IgD-negative memory B cell (primary cell): Measurements from ENCODE around the gene RIPK4. TPM values are rescaled to one million over a fixed set of nuclear protein-coding genes. Genes with fewer than 3 reads are reported as not detected.

Source experiments
- H3K27ac Mint-ChIP-seq, 3 donors: one replicate each; pipeline ENCODE4 v1.8.0; 2020 to 2022; ENCODE audit warnings: mild to moderate bottlenecking in 3 of 3, mixed read lengths in 3 of 3, moderate library complexity in 1 of 3
- H3K27me3 Mint-ChIP-seq: one replicate; pipeline ENCODE4 v1.8.0; 2021; ENCODE audit warnings: mixed read lengths
- H3K36me3 Mint-ChIP-seq: one replicate; pipeline ENCODE4 v1.8.0; 2020; ENCODE audit warnings: mild to moderate bottlenecking, mixed read lengths
- H3K4me1 Mint-ChIP-seq, 3 donors: one replicate each; pipeline ENCODE4 v1.8.0; 2020 to 2022; ENCODE audit warnings: mixed read lengths in 3 of 3, mild to moderate bottlenecking in 1 of 3
- H3K4me3 Mint-ChIP-seq, 4 donors: one replicate each; pipeline ENCODE4 v1.8.0; 2020 to 2022; ENCODE audit warnings: mild to moderate bottlenecking in 4 of 4, mixed read lengths in 4 of 4, moderate library complexity in 3 of 4
- H3K9me3 Mint-ChIP-seq, 3 donors: one replicate each; pipeline ENCODE4 v1.8.0; 2020 to 2021; ENCODE audit warnings: mixed read lengths in 3 of 3, mild to moderate bottlenecking in 1 of 3
- polyA plus RNA-seq: library from polyadenylated mRNA; unstranded; fragments of 300-500 nt; fragmentation: Illumina TruSeq; gene quantifications from one replicate; pipeline ENCODE4 v1.2.3, GENCODE V29; 2021

Gene RIPK4
- polyA plus RNA-seq, 1 donor from 2014 or later = not detected

DNA sequence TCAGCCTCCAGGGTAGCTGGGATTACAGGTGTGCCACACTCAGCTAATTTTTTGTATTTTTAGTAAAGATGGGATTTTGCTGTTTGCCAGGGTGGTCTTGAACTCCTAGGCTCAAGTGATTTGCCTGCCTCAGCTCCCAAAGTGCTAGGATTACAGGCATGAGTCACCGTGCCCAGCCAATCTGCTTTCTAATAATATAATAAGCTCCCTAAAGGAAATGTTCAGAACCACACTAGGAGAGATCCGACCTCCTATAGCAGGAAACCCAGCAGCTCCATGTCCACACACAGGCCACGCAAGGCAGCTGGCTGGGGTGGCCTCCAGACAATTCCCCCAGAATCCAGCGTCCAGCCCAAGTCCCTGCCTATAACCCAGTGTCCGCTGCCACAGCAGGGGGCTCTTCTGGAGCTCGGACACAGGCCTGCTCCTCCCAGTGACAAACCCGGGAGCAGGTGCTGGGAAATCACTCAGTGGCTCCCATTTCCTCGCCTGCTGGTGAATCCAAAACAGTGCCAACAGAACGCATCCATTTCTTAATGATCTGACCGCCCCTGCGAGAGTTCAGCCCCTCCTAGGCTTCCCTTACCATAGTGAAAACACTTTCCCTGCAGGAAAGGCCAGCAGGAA lies 7.5 kb downstream of the RIPK4 start:
- peaks cover 47% of the 10 kb centered on the region for H3K27me3 Mint-ChIP-seq
- H3K9me3 Mint-ChIP-seq = no peaks in the 10 kb centered on the region
- H3K27ac Mint-ChIP-seq = no peak overlapping the region
- H3K4me3 Mint-ChIP-seq = no peak overlapping the region
- peaks cover 5 to 9% (median 5%) of the 10 kb centered on the region in 3 donors for H3K4me1 Mint-ChIP-seq
- no peaks in the 10 kb centered on the region for H3K36me3 Mint-ChIP-seq

DNA sequence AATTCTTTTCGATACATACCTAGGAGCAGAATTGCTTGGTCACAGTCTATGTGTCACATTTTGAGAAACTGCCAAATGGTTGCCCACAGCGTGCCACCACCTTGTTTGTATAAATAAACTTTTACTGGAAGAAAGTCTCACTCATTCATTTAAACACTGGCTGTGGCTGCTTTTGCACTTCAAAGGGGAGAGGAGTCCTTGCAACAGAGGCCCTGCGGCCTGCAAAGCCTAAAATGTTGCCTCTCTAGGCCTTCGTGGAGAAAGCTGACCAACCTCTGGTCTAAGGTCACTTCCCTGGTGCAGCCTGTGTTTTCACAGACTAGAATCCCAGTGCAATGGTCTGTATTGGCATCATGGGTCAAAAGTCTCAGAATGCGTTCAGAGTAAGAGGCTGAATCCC lies 8.3 kb downstream of the RIPK4 start:
- Mint-ChIP-seq H3K9me3 (no peaks in the 10 kb centered on the region), H3K4me3 (no peak overlapping the region), H3K27me3 (peaks cover 43% of the 10 kb centered on the region), H3K36me3 (no peaks in the 10 kb centered on the region), H3K27ac (no peak overlapping the region), H3K4me1 (peaks cover 5 to 9% (median 5%) of the 10 kb centered on the region in 3 donors)

DNA sequence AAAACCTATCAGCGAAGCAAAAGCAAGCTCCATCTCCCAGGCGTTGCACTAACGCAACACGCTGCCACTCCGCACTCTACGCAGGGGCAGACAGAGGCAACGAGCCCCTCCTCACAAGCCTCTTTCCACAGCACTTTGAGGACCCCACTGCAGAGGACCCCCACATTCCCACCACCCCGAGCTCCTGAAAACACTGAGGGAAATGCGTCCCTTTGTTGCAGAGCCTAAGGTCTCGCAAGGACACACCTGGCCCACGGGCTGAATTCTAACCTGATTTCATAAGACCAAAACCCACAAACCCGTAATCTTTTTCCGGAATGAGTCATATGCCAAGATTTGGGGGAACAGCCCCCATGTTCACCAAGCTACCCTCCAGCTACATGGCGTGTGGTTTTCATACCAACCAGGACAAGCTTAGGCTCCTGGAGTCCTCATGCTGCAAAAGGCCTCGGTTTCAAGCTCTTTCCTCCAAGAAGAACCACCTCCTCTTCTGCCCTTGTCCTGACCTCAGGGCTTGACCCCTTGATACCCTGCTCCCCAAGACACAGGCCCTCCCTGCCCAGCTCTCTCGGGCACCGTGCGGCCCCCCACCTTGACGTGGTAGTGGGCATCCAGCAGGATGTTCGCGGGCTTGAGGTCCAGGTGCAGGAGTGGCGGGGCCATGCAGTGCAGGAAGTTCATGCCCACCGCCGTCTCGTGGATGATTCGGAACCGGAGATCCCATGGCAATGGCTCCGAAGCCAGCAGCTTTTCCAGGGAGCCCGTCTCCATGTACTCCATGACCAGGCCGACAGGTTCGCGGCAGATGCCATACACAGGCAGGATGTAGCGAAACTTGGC lies 10.7 kb downstream of the RIPK4 start:
- H3K27ac Mint-ChIP-seq = no peak overlapping the region
- H3K27me3 Mint-ChIP-seq = peaks cover 26% of the 10 kb centered on the region
- no peaks in the 10 kb centered on the region for H3K9me3 Mint-ChIP-seq
- no peak overlapping the region for H3K4me3 Mint-ChIP-seq
- H3K36me3 Mint-ChIP-seq = no peaks in the 10 kb centered on the region
- peaks cover 0 to 3% (median 2%) of the 10 kb centered on the region in 3 donors for H3K4me1 Mint-ChIP-seq

DNA sequence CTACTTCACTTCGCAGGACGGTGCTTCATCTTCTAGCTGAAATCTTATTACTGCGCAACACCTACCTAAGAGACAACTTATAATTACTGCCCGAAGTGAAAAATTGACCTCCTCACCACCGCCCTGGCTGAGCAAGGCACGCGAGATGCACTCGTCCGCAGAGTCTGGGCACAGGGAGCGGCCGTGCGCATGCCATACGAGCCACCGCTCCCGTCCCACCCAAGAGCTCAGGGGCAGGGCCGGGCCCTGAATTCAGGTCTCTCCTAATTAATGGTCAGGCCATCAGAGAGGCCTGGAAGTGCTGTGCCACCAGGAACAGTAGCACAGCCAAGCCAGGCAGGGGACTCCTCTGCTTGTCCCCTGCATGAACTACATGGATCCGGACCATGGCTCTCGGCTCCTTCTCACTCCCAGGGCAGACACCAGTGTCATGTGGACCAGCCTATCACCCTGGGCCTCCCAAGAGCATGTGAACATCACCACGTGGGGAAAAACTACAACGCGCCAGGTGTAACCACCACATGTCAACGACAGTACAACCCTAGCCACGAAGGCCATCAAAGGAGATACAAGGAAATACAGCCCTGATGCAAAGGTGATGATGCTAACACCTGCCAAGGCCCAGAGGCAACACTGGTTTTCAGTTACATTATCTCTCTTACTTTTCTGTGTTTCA lies 11.5 kb downstream of the RIPK4 start:
- Mint-ChIP-seq H3K27me3 (peaks cover 20% of the 10 kb centered on the region), H3K4me3 (peak overlapping the region in 1 of 4 donors; percentile 52), H3K4me1 (no peaks in the 10 kb centered on the region), H3K9me3 (no peaks in the 10 kb centered on the region), H3K36me3 (no peaks in the 10 kb centered on the region), H3K27ac (no peak overlapping the region)

DNA sequence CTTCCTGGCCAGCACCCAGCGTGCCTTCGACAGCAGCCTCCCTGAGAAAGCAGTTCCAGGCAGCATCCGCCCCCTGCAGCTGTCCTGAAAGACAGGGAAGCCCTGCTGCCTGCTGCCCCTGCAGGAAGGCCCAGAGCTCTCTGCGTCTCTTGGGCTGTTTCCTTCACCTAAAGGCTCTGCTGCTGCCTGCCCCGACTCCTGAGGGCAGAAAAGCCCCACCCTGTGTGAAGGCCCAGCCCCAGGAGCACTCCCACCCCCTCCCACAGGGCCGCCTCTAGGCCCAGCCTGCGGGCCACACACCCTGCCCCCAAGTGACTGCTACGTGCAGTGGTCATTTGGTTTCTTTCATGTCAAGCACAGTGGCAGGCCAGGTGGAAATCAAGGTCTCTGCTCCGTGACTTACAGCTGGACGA lies 12.4 kb downstream of the RIPK4 start:
- Mint-ChIP-seq H3K4me3 (no peak overlapping the region), H3K27ac (no peak overlapping the region), H3K36me3 (no peaks in the 10 kb centered on the region), H3K27me3 (peaks cover 11% of the 10 kb centered on the region), H3K9me3 (no peaks in the 10 kb centered on the region), H3K4me1 (no peaks in the 10 kb centered on the region)

DNA sequence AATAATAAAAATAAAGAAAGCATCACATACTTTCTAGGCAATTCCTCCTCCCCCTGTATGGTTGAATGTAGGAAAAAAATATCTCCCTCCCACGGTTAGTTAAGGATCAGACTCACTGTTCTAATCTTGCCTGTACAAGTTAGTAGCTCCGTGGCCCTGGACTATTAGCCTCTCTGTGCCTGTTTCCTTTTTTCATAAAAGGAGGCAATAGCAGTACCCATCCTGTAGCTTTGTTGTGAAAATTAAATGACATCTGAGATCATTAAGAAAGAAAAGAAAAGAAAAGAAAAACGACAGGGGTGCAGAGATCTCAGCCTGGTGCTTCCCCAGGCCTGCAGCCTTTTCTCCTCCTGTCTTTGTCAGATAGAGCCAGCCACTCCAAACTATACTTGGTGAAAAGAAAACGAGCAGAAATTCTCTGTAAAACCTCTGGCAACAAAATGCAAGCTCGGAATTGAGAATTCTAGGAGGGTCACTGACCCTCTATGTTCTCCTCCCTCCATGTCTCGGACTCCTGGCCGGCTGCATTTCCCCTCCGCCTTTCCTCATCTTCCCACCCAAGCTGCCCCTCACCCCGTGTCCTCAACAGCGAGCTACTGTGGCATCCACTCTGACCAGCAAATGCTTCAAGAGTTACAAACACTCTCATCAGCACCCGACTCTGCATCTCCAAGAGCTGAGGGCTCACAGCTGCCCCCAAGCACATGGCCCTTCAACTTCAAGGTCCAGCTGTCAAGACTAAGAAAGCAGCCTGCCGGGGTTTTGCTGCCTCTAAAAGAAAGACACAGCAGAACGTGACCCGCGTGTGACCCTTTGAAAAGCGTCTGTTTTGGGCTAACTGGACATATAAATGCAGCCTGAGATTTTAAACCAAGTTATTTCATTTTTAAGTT lies 13.6 kb downstream of the RIPK4 start:
- no peak overlapping the region for H3K27ac Mint-ChIP-seq
- no peaks in the 10 kb centered on the region for H3K9me3 Mint-ChIP-seq
- peaks cover 8% of the 10 kb centered on the region for H3K27me3 Mint-ChIP-seq
- H3K36me3 Mint-ChIP-seq = no peaks in the 10 kb centered on the region
- H3K4me3 Mint-ChIP-seq = no peak overlapping the region
- H3K4me1 Mint-ChIP-seq = no peaks in the 10 kb centered on the region

DNA sequence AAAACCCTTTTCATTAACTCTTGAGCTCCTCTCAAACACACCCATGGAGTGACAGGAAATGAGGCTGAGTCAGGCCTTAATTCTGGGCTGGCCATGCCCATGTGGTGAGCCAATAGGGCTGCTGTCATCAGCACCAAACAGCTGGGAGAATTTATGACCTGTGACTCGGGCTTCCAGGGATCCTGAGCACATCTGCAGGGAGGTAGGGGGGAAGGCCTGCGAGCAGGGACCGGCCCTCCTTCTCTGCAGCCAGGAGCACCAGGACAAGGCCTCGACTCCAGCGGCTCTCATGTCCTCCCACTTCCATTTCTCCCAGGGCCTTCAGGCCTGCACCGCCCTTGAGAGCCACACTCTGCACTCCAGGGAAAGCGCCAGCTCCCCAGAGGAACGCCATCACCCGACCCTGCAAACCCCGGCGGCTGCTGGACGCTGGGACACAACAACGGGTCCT lies 14.6 kb downstream of the RIPK4 start:
- Mint-ChIP-seq H3K4me1 (no peaks in the 10 kb centered on the region), H3K27ac (no peak overlapping the region), H3K9me3 (no peaks in the 10 kb centered on the region), H3K27me3 (peaks cover 8% of the 10 kb centered on the region), H3K36me3 (no peaks in the 10 kb centered on the region), H3K4me3 (no peak overlapping the region)

DNA sequence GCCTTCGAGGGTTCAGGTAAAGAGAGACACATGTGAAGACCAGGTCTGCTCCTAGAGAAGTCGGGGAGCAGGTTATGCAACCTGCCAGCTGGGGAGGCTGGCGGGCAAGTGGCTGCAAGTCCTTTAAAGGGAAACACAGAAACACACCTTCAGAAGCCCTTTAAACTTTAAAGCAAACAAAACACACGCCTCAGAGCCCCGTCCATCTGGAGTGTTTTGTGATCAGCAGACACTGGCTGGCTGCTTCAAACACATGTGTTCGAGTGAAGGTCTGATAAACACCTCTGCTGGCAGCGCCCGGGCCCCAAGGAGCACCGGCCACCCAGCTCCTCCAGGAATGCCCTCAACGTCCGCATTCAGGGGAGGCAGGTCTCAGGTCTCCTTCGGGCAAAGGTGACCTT lies 15.2 kb downstream of the RIPK4 start:
- no peaks in the 10 kb centered on the region for H3K36me3 Mint-ChIP-seq
- H3K27me3 Mint-ChIP-seq = peaks cover 5% of the 10 kb centered on the region
- no peak overlapping the region for H3K4me3 Mint-ChIP-seq
- no peaks in the 10 kb centered on the region for H3K9me3 Mint-ChIP-seq
- no peak overlapping the region for H3K27ac Mint-ChIP-seq
- peaks cover 0 to 2% (median 0%) of the 10 kb centered on the region in 3 donors for H3K4me1 Mint-ChIP-seq

DNA sequence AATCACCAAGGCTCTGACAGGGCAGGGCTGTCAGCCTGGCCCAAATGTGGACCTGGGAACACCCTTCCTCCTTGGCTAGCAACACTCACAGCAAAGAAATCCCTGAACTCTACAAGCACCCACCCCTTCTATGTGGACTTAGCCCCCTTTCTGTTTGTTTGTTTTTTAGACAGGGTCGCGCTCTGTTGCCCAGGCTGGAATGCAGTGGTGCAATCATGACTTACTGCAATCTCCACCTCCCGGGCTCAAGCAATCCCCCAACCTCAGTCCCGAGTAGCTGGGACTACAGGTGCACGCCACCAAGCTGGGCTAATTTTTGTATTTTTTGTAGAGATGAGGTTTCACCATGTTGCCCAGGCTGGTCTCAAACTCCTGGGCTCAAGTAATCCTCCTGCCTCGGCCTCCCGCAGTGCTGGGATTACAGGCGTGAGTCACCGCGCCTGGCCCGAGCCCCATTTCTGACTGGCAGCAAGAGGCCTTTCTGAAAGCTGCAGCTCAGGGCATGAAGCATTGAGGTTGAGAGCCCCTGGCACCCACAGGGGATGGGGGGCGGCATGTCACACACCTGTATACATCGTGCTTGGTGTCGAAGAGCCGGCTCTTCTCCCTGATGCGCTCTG lies 16.2 kb downstream of the RIPK4 start:
- peaks cover 4% of the 10 kb centered on the region for H3K27me3 Mint-ChIP-seq
- peaks cover 0 to 2% (median 0%) of the 10 kb centered on the region in 3 donors for H3K4me1 Mint-ChIP-seq
- no peaks in the 10 kb centered on the region for H3K36me3 Mint-ChIP-seq
- no peak overlapping the region for H3K4me3 Mint-ChIP-seq
- H3K27ac Mint-ChIP-seq = no peak overlapping the region
- H3K9me3 Mint-ChIP-seq = no peaks in the 10 kb centered on the region

DNA sequence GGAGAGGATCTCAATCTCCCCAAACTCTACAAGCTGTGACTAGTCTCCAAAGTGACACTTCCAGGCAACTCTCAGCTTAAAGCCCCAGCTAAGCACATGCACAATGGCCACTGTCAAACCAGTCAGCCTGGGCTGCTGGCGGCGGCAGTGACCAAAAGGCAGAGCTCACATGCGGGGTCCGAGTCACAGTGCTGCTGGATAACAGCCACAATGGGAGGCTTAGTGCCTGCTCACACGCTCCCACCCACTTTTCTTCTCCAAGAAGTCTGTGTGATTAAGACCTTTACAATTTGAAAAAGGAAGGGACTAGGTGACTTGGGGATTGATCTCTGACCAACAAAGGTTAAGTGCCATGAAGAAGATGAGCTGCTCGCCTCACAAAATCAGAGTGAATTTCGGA lies 16.8 kb downstream of the RIPK4 start:
- H3K4me1 Mint-ChIP-seq = peaks cover 0 to 2% (median 0%) of the 10 kb centered on the region in 3 donors
- H3K9me3 Mint-ChIP-seq = no peaks in the 10 kb centered on the region
- H3K27me3 Mint-ChIP-seq = peaks cover 4% of the 10 kb centered on the region
- H3K36me3 Mint-ChIP-seq = no peaks in the 10 kb centered on the region
- H3K4me3 Mint-ChIP-seq = no peak overlapping the region
- H3K27ac Mint-ChIP-seq = no peak overlapping the region

DNA sequence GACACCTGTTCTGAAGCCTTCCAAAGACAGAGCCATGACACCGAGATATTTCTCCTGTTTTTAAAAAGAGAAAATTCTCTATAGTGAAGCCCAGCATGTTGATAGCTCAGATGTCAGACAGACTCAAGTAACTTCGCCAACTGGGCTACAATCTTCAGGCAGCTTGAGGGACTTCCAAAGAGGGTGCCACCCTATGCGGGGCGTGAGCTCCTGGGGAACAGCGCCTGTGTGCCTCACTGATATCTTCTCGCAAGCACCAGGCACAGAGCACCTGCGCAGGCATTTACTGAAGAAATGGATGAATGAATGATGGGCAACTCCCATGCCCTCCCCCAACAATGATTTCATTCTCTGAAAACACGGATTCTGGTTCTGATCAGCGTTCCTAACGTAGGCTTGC lies 17.6 kb downstream of the RIPK4 start:
- Mint-ChIP-seq H3K4me1 (peaks cover 0 to 2% (median 0%) of the 10 kb centered on the region in 3 donors), H3K9me3 (no peaks in the 10 kb centered on the region), H3K27ac (no peak overlapping the region), H3K27me3 (peaks cover 4% of the 10 kb centered on the region), H3K36me3 (no peaks in the 10 kb centered on the region), H3K4me3 (no peak overlapping the region)

DNA sequence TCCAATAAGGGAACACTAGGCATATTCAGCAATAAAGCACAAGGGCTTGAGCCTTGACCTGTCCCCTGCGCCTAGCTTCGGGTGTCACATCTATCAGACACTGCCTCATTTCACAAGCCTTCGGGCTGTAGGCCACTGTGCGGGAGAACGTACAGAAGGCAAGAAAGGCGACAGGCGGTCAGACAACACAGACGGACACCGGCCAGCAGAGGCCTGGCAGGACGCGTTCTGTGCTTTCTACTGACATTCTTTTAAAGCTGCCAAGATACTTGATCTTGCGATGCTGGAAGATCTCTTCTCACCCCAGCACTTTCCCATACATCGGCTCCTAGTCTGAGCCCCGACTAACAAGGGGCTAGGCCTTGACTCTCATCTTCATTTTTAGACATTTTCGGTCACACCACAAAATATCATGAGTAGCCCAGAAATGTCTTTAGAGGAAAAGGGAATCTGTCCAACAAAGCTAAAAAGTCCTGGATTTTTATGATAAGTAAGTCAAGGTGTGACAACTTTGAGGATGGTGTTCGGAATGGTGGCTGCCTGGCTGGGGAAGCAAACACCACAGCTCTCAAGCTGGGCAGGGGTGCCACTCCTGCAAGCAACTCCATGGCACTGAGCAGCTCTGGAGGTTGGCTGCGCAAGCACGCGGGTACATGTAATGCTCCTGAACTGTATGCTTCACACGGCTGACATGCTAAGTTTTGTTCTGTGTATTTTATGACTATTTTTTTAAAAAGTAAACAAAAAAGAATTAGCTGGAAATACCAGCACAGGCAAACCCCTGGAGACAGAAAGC lies 18.7 kb downstream of the RIPK4 start:
- peaks cover 4% of the 10 kb centered on the region for H3K27me3 Mint-ChIP-seq
- H3K27ac Mint-ChIP-seq = no peak overlapping the region
- H3K4me1 Mint-ChIP-seq = peaks cover 0 to 2% (median 0%) of the 10 kb centered on the region in 3 donors
- no peaks in the 10 kb centered on the region for H3K9me3 Mint-ChIP-seq
- H3K4me3 Mint-ChIP-seq = no peak overlapping the region
- H3K36me3 Mint-ChIP-seq = no peaks in the 10 kb centered on the region

DNA sequence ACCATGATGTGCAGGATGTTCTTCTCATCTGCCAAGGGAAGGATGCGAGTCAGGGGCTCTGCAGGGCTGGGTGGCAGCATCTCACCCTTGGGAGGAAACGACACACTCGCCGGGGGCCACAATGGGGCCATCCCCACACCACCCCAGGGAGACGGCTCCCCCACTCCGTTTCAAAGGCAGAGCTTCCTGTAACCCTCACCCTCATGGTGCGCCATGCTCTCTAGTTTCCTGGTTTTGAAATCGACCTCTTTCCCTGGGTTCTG lies 20.2 kb downstream of the RIPK4 start:
- H3K27ac Mint-ChIP-seq = no peak overlapping the region

More for the DNA sequence above, 20.2 kb downstream of the RIPK4 start:
- H3K36me3 Mint-ChIP-seq = no peaks in the 10 kb centered on the region
- peaks cover 5% of the 10 kb centered on the region for H3K27me3 Mint-ChIP-seq
- H3K4me3 Mint-ChIP-seq = no peak overlapping the region
- peaks cover 0 to 3% (median 1%) of the 10 kb centered on the region in 3 donors for H3K4me1 Mint-ChIP-seq
- no peaks in the 10 kb centered on the region for H3K9me3 Mint-ChIP-seq
